ES-I3 (cell line): ENCODE measurements around the gene NKX1-2.

Source experiments
- H3K36me3 ChIP-seq: 2 replicates; pipeline ENCODE4 v1.6.1; 2013; ENCODE audit warnings: mild to moderate bottlenecking, low read length, control low read depth, moderate library complexity; ENCODE audit not compliant: insufficient read depth
- H3K4me1 ChIP-seq: 2 replicates; pipeline ENCODE4 v1.6.1; 2013; ENCODE audit warnings: mild to moderate bottlenecking, control low read depth, low read length; ENCODE audit not compliant: insufficient read depth
- H3K9ac ChIP-seq: 2 replicates; pipeline ENCODE4 v1.6.1; 2013; ENCODE audit warnings: low read depth, mild to moderate bottlenecking, low read length, moderate library complexity
- H3K9me3 ChIP-seq: 2 replicates; pipeline ENCODE4 v1.6.1; 2013; ENCODE audit warnings: mild to moderate bottlenecking, low read length, moderate library complexity; ENCODE audit not compliant: control insufficient read depth, insufficient read depth

The NKX1-2 gene

GRCh38 chr10:124484031-124484430 is 34.2 kb upstream of the NKX1-2 start:
- no peaks in the 10 kb centered on the region; the same call in 1 of the 2 replicates for H3K9me3 ChIP-seq
- H3K4me1 ChIP-seq, result peaks cover 5% of the 10 kb centered on the region; the same call in 1 of the 2 replicates
- H3K36me3 ChIP-seq, result peaks cover 8% of the 10 kb centered on the region; the same call in 1 of the 2 replicates
- no peak overlapping the region for H3K9ac ChIP-seq

DNA sequence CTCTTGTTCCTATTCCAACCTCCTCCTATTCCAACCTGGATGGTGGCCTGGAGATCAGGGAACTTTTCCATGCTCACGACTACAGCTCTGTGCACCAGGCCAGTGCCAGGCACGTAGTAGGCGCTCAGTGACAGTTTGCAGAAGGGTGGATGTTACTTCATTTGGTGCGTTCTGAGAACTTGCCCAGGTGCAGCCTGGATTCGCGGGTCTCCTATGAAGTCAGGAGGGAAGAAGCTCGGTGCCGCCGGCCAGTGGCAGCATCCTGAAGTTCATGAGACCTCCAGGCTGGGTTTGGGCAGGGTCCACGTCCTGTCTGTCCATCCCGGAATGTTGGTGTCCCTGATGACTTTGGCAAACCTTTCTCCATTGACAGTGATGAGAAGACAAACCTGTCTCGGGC is 33.0 kb upstream of the NKX1-2 start:
- no peaks in the 10 kb centered on the region; the same call in 1 of the 2 replicates for H3K9me3 ChIP-seq
- H3K4me1 ChIP-seq, result peaks cover 11% of the 10 kb centered on the region
- no peak overlapping the region for H3K9ac ChIP-seq
- peaks cover 8% of the 10 kb centered on the region; the same call in 1 of the 2 replicates for H3K36me3 ChIP-seq

- Histone ChIP-seq H3K9ac (no peak overlapping the region), H3K9me3 (no peaks in the 10 kb centered on the region; the same call in 1 of the 2 replicates), H3K36me3 (peaks cover 8% of the 10 kb centered on the region; the same call in 1 of the 2 replicates), H3K4me1 (peaks cover 14% of the 10 kb centered on the region)
These were observed 32.5 kb upstream of the NKX1-2 start for GRCh38 chr10:124482236-124482800.

GRCh38 chr10:124481717-124482116 is 31.9 kb upstream of the NKX1-2 start:
- Histone ChIP-seq H3K4me1 (peaks cover 16% of the 10 kb centered on the region), H3K36me3 (peaks cover 5% of the 10 kb centered on the region; the same call in 1 of the 2 replicates), H3K9me3 (no peaks in the 10 kb centered on the region; the same call in 1 of the 2 replicates), H3K9ac (no peak overlapping the region)

- Histone ChIP-seq H3K36me3 (peaks cover 3% of the 10 kb centered on the region; the same call in 1 of the 2 replicates), H3K4me1 (peaks cover 16% of the 10 kb centered on the region), H3K9ac (no peak overlapping the region), H3K9me3 (no peaks in the 10 kb centered on the region)
These were observed 31.0 kb upstream of the NKX1-2 start for GRCh38 chr10:124480860-124481259.

GRCh38 chr10:124478515-124478914 is 28.7 kb upstream of the NKX1-2 start:
- H3K36me3 ChIP-seq, result no peaks in the 10 kb centered on the region

DNA sequence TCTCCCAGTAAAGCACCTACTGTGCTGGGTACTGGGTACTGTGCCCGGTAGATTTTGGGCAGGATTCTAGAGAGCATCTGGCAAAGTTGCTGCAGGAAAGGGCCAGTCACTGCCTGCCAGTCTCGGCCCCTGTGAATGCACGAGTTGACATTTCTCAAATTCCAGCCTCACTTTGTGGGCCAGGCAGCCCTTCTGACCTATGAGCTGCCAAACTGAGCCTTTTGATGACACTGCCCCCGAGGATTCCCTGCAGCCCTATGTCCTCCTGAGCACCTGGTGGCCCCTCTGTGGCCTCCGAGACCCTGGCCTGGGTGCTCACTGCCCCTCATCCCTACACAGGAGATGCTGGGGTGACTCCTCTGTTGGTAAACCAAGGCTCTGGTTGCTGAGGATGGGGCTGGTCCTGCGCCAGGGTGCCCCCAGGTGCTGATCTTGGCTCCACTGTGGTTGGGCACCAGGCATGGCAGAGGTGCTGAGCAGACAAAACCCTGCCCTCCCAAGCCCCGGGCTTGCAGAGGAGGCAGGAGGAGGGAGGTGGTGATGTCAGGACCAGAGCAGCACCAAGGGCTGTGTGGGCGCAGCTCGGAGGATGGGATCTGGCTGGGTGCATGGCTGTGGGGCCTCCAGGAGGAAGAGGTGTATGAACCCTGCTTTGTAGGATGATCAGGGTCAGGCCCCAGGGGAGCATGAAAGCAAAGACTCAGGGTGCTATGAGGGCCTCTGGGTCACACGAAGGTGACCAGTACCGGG is 28.0 kb upstream of the NKX1-2 start:
- Histone ChIP-seq H3K4me1 (peaks cover 16% of the 10 kb centered on the region), H3K9me3 (no peaks in the 10 kb centered on the region), H3K9ac (no peak overlapping the region), H3K36me3 (no peaks in the 10 kb centered on the region)

More at GRCh38 chr10:124478515-124478914, 28.7 kb upstream of the NKX1-2 start:
- no peak overlapping the region for H3K9ac ChIP-seq
- no peaks in the 10 kb centered on the region for H3K9me3 ChIP-seq
- H3K4me1 ChIP-seq, result peaks cover 16% of the 10 kb centered on the region

- Histone ChIP-seq H3K4me1 (peaks cover 11% of the 10 kb centered on the region; the same call in 1 of the 2 replicates), H3K9ac (no peak overlapping the region), H3K36me3 (no peaks in the 10 kb centered on the region), H3K9me3 (no peaks in the 10 kb centered on the region)
These were observed 26.3 kb upstream of the NKX1-2 start for GRCh38 chr10:124476043-124476725.

DNA sequence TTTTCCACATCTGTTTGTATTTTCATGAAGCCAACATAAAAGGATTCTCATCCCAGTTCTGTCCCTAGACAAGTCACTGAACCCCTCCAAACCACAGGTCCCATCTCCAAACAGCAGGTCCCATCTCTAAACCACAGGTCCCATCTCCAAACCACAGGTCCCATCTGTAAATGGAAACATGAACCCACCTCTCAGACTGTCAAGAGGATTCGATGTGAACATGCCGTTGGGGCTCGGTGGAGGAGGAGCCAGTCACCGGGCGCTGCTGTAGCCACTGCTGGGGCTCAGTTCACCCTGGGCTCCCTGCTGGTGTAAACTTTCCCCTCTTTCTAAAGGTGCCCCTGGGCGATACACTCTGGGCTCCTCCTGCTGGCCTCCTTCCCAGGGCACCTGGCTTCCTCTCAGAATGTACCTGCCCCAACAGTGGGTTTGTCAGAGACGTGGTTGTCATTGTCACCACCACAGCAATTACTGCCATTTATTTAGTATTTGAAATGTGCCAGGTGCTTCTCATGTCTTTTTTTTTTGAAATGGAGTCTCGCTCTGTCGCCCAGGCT is 24.8 kb upstream of the NKX1-2 start:
- H3K9me3 ChIP-seq, result no peaks in the 10 kb centered on the region
- no peak overlapping the region for H3K9ac ChIP-seq
- H3K4me1 ChIP-seq, result peaks cover 23% of the 10 kb centered on the region
- no peaks in the 10 kb centered on the region for H3K36me3 ChIP-seq

- H3K4me1 ChIP-seq, result peaks cover 22% of the 10 kb centered on the region
- no peaks in the 10 kb centered on the region for H3K9me3 ChIP-seq
These were observed 23.2 kb upstream of the NKX1-2 start for GRCh38 chr10:124473070-124473469.

GRCh38 chr10:124472071-124472470 is 22.2 kb upstream of the NKX1-2 start:
- Histone ChIP-seq H3K4me1 (peaks cover 17% of the 10 kb centered on the region), H3K36me3 (no peaks in the 10 kb centered on the region), H3K9me3 (no peaks in the 10 kb centered on the region), H3K9ac (no peak overlapping the region)

More at GRCh38 chr10:124473070-124473469, 23.2 kb upstream of the NKX1-2 start:
- no peaks in the 10 kb centered on the region for H3K36me3 ChIP-seq
- no peak overlapping the region for H3K9ac ChIP-seq

- Histone ChIP-seq H3K4me1 (peaks cover 24% of the 10 kb centered on the region), H3K36me3 (no peaks in the 10 kb centered on the region), H3K9me3 (no peaks in the 10 kb centered on the region), H3K9ac (no peak overlapping the region)
These were observed 21.0 kb upstream of the NKX1-2 start for GRCh38 chr10:124470544-124471434.

DNA sequence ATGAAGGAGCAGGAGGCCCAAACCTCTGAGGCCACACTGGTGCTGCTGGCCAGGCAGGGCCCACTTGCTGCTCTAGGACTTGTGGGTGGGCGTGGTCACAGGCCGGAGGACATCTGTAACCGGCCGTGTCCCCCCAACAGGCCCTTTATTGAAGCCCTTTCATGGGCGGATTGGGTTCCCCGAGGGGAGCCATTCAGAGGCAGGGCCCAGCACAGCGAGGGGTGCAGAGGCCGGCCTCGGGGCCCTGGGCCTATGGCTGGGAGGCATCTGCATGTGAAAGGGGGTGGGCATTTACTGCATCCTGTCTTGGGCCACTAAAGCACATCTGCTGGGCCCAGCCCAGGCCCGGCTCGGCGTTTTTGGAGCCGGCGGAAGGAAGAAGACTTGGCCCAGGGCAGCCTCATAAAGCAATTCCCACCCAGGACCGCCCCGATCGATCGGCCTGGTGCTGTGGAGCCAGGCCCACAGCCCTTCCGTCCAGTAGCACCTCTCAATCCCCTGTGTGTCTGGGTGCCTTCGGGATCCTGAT is 20.2 kb upstream of the NKX1-2 start:
- Histone ChIP-seq H3K36me3 (no peaks in the 10 kb centered on the region), H3K9me3 (no peaks in the 10 kb centered on the region), H3K4me1 (peaks cover 31% of the 10 kb centered on the region), H3K9ac (no peak overlapping the region)
